Smooth muscle cell (in vitro differentiated cells): ENCODE data around the gene CAB39. TPM values are rescaled to one million over a fixed set of nuclear protein-coding genes. Genes with fewer than 3 reads are reported as not detected.

Experiments
- DNase-seq: peaks from one replicate; lab custom pipeline; 2025; ENCODE audit not compliant: unreplicated experiment; lab: John Stamatoyannopoulos, UW
- H2AFZ ChIP-seq: fragments of 200-600 bp; sonication (generic); 2 replicates; pipeline ENCODE4 v1.6.0; 2016; ENCODE audit warnings: antibody characterized with exemption, low read depth, mild to moderate bottlenecking
- H3F3A ChIP-seq: fragments of 200-600 bp; sonication (generic); 2 replicates; pipeline ENCODE4 v1.6.0; 2017; ENCODE audit warnings: antibody characterized with exemption, low read depth
- H3K27ac ChIP-seq: fragments of 200-600 bp; sonication (generic); 2 replicates; pipeline ENCODE4 v1.5.1; 2016; ENCODE audit warnings: low read depth, mild to moderate bottlenecking
- H3K27me3 ChIP-seq: fragments of 200-600 bp; sonication (generic); 2 replicates; pipeline ENCODE4 v1.6.1; 2016; ENCODE audit warnings: low read depth, mild to moderate bottlenecking
- H3K36me3 ChIP-seq: fragments of 200-600 bp; sonication (generic); 2 replicates; pipeline ENCODE4 v1.5.1; 2016; ENCODE audit warnings: low read depth
- H3K4me1 ChIP-seq: fragments of 200-600 bp; sonication (generic); 2 replicates; pipeline ENCODE4 v1.5.1; 2016; ENCODE audit warnings: low read depth
- H3K4me2 ChIP-seq: fragments of 200-600 bp; sonication (generic); 2 replicates; pipeline ENCODE4 v1.6.0; 2016; ENCODE audit warnings: mild to moderate bottlenecking
- H3K4me3 ChIP-seq: fragments of 200-600 bp; sonication (generic); 2 replicates; pipeline ENCODE4 v1.5.1; 2016; ENCODE audit warnings: mild to moderate bottlenecking
- H3K79me2 ChIP-seq: fragments of 200-600 bp; sonication (generic); 2 replicates; pipeline ENCODE4 v1.6.0; 2016; ENCODE audit warnings: low read depth, mild to moderate bottlenecking
- H3K9ac ChIP-seq: fragments of 200-600 bp; sonication (generic); 2 replicates; pipeline ENCODE4 v1.6.0; 2016; ENCODE audit warnings: low read depth
- H3K9me3 ChIP-seq: fragments of 200-600 bp; sonication (generic); replicated peaks from 2 replicates; pipeline ENCODE4 v1.5.1; 2016; ENCODE audit warnings: low read depth
- H4K20me1 ChIP-seq: fragments of 200-600 bp; sonication (generic); 2 replicates; pipeline ENCODE4 v1.6.0; 2016; ENCODE audit warnings: low read depth
- WGBS: methylation state at CpG from one replicate; pipeline ENCODE4 v1.1.7; 2016; ENCODE audit warnings: low lambda C conversion rate; 5-methylcytosine and 5-hydroxymethylcytosine counted together
- polyA plus RNA-seq: library from polyadenylated mRNA; unstranded; fragments of >200 nt; fragmentation: Nextera tagmentation; extraction: Ambion mirVana; gene quantifications from 2 replicates; pipeline ENCODE4 v1.2.1, GENCODE V29; 2016
- total RNA-seq: library from RNA; depleted of rRNA; stranded (reverse); fragments of >200 nt; gene quantifications from 2 replicates; pipeline ENCODE4 v1.2.3, GENCODE V29; 2014
- TF ChIP-seq, protein P1 (sequence below): fragments of 200-600 bp; sonication (generic); IDR thresholded peaks from 2 replicates; pipeline ENCODE4 v1.5.1; 2017; ENCODE audit warnings: borderline replicate concordance, mild to moderate bottlenecking, antibody characterized with exemption; ENCODE audit not compliant: insufficient read depth, poor library complexity, severe bottlenecking

The CAB39 gene
- total and polyA plus RNA-seq, 2 experiments from 2014 or later = 21.7 to 62.4 TPM

DNA sequence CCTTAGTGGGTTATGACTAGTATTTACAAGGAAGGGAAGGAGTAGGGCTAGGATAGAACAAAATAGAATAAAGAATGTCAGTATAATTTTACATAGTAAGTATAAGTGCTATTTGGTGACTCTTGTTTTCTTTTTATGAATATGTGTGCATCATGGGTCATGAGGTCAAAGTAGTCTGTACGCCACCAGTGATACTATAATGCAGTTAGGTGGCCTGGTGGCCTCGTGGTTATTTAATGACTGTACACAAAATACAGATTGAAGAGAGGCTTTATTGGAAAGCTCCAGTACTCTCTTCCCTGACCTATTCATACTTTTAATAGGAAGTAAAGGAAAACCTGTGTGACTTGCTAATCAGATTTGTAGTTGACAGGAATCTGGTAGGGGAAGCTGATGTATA, 27.3 kb downstream of the CAB39 start:
- TF ChIP-seq, protein P1, sequence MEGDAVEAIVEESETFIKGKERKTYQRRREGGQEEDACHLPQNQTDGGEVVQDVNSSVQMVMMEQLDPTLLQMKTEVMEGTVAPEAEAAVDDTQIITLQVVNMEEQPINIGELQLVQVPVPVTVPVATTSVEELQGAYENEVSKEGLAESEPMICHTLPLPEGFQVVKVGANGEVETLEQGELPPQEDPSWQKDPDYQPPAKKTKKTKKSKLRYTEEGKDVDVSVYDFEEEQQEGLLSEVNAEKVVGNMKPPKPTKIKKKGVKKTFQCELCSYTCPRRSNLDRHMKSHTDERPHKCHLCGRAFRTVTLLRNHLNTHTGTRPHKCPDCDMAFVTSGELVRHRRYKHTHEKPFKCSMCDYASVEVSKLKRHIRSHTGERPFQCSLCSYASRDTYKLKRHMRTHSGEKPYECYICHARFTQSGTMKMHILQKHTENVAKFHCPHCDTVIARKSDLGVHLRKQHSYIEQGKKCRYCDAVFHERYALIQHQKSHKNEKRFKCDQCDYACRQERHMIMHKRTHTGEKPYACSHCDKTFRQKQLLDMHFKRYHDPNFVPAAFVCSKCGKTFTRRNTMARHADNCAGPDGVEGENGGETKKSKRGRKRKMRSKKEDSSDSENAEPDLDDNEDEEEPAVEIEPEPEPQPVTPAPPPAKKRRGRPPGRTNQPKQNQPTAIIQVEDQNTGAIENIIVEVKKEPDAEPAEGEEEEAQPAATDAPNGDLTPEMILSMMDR = no peak
- DNase-seq = no peak
- WGBS = 98% methylated on average over 2 of the region's 2 CpGs
- H3K4me3 ChIP-seq = no peak overlapping the region
- H2AFZ ChIP-seq = no peak overlapping the region
- no peaks in the 10 kb centered on the region for H3K36me3 ChIP-seq
- peaks cover 78% of the 10 kb centered on the region for H4K20me1 ChIP-seq
- H3K9me3 ChIP-seq = no peaks in the 10 kb centered on the region
- peaks cover 88% of the 10 kb centered on the region for H3K79me2 ChIP-seq
- no peaks in the 10 kb centered on the region for H3K27me3 ChIP-seq
- no peak overlapping the region for H3K27ac ChIP-seq
- no peak overlapping the region for H3K4me2 ChIP-seq
- H3K4me1 ChIP-seq = no peaks in the 10 kb centered on the region
- no peak overlapping the region for H3K9ac ChIP-seq
- no peaks in the 10 kb centered on the region for H3F3A ChIP-seq

DNA sequence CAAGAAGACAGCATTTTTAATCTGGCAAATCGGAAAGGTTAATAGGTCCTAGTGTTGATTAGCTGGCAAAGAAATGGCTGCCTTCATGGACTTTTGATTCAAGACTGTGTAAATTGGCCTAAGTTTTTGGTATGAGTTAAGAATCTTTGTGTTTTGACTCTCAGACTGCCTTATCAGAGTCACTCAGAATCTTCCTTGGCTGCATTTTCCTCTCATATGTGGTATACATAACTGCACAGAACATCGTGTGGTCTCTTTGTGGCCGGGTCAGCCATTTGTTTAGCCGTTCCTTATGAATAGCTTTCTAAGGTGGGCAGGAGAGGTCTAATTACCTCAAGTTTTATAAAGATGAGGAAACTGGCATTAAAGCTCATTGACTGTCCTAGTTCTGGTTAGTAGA, 30.1 kb downstream of the CAB39 start:
- Histone ChIP-seq H3K36me3 (no peaks in the 10 kb centered on the region), H3K9ac (no peak overlapping the region), H3K9me3 (no peaks in the 10 kb centered on the region), H3K4me1 (no peaks in the 10 kb centered on the region), H4K20me1 (peaks cover 75% of the 10 kb centered on the region), H3K4me3 (no peak overlapping the region), H3K27me3 (no peaks in the 10 kb centered on the region), H3K27ac (no peak overlapping the region), H3K79me2 (peaks cover 92% of the 10 kb centered on the region), H3F3A (no peaks in the 10 kb centered on the region), H2AFZ (no peak overlapping the region), H3K4me2 (no peak overlapping the region)
- TF ChIP-seq, protein P1 = no peak
- WGBS = 90% methylated on average over 4 of the region's 4 CpGs
- DNase-seq = no peak

DNA sequence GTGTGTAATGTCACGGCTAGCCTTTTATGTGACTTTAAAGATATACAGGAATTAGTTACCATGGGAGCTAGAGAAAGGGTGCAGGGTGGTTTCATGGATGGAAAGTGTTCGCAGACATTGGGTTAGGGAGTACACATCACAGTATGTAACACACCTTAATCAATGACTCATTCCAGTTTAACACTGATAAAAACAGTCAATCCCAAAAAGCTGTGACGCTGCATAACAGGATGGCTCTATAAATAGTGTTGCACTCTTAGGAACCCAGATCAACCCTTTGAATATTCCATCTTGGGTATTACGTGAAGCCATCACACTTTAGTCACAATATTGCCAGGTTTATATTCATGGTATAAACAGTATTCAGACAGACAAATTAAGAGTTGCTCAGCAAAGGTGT, 33.6 kb downstream of the CAB39 start:
- 93% methylated on average over 4 of the region's 4 CpGs for WGBS
- Histone ChIP-seq H3K4me2 (no peak overlapping the region), H3K9ac (no peak overlapping the region), H3F3A (peaks cover 7% of the 10 kb centered on the region), H3K4me1 (peaks cover 2% of the 10 kb centered on the region), H3K36me3 (no peaks in the 10 kb centered on the region), H2AFZ (no peak overlapping the region), H3K79me2 (peaks cover 93% of the 10 kb centered on the region), H3K9me3 (no peaks in the 10 kb centered on the region), H3K27ac (no peak overlapping the region), H4K20me1 (peaks cover 47% of the 10 kb centered on the region), H3K27me3 (no peaks in the 10 kb centered on the region), H3K4me3 (no peak overlapping the region)
- no peak for DNase-seq
- TF ChIP-seq, protein P1 = no peak

- Histone ChIP-seq H3K4me1 (peaks cover 2% of the 10 kb centered on the region), H3K4me2 (no peak overlapping the region), H4K20me1 (peaks cover 46% of the 10 kb centered on the region), H3K4me3 (no peak overlapping the region), H3K79me2 (peaks cover 86% of the 10 kb centered on the region), H2AFZ (no peak overlapping the region), H3K9ac (no peak overlapping the region), H3K27me3 (no peaks in the 10 kb centered on the region), H3K27ac (no peak overlapping the region), H3K9me3 (no peaks in the 10 kb centered on the region), H3F3A (peaks cover 7% of the 10 kb centered on the region), H3K36me3 (no peaks in the 10 kb centered on the region)
- DNase-seq = no peak
- TF ChIP-seq, protein P1 = no peak
- WGBS = 98% methylated on average over 2 of the region's 2 CpGs
These were observed 35.4 kb downstream of the CAB39 start for GRCh38 chr2:230748087-230748486.
